ENCODE results near the gene HIGD1C. TPM values are rescaled to one million over a fixed set of nuclear protein-coding genes. Genes with fewer than 3 reads are reported as not detected.

HIGD1C gene
- total and polyA plus RNA-seq, 7 experiments from 2014 or later = not detected

DNA sequence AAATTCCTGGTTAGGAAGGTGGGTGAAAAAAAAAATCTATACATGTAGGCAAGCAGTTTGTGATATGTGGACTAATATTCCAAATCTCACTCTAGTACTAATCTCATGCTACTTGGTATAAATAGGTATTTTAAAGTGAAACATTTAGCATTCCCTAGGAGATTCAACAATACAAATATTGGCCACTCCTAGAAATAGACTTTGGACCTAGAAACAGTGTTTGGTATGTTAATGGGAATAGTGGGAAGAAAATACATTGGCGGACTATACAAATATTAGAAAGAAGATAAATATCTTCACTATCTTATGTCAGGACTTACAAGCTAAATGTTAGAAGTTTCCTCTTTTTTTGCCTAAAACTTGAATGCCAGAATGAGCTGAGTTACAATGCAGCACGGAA is 28.2 kb downstream of the HIGD1C start:
- H3K9me3 Mint-ChIP-seq = no peaks in the 10 kb centered on the region
- ChIA-PET CTCF (no interaction called here), POLR2A (no interaction called here)
- peaks cover 0 to 39% (median 19%) of the 10 kb centered on the region in 5 donors for H3K36me3 Mint-ChIP-seq
- H3K27me3 Mint-ChIP-seq = no peaks in the 10 kb centered on the region
- H3K4me1 Mint-ChIP-seq = peaks cover 0 to 28% (median 0%) of the 10 kb centered on the region in 7 donors
- ATAC-seq = no peak
- H3K9me3 ChIP-seq (ENCODE audit: control insufficient read depth in 2 of 3, low read length in 3 of 3) = no peaks in the 10 kb centered on the region
- DNase-seq = no peak
- peaks cover 0 to 15% (median 0%) of the 10 kb centered on the region in 3 experiments for H3K36me3 ChIP-seq (ENCODE audit: control insufficient read depth in 2 of 3, insufficient read depth in 3 of 3, low read length in 3 of 3)
- no peak overlapping the region for H3K27ac ChIP-seq (ENCODE audit: low read depth, low read length)
- H3K4me1 ChIP-seq (ENCODE audit: control insufficient read depth in 2 of 2, insufficient read depth in 2 of 2, low read length in 2 of 2) = no peaks in the 10 kb centered on the region
- no peak overlapping the region for H3K4me3 ChIP-seq (ENCODE audit: low read length)
- peak overlapping the region in 1 of 9 donors; percentile 90 for H3K27ac Mint-ChIP-seq
- peak overlapping the region in 1 of 10 donors; percentile 41 for H3K4me3 Mint-ChIP-seq
- no peaks in the 10 kb centered on the region for H3K27me3 ChIP-seq (ENCODE audit: control insufficient read depth in 2 of 2, insufficient read depth in 2 of 2, low read length in 2 of 2)
- intact Hi-C loops (cut with micrococcal nuclease) = loop anchor here in 1 of 2 donors (10.0 kb wide), 1 partner anchor 476 kb away; the partner anchor contains the start of gene DIP2B

DNA sequence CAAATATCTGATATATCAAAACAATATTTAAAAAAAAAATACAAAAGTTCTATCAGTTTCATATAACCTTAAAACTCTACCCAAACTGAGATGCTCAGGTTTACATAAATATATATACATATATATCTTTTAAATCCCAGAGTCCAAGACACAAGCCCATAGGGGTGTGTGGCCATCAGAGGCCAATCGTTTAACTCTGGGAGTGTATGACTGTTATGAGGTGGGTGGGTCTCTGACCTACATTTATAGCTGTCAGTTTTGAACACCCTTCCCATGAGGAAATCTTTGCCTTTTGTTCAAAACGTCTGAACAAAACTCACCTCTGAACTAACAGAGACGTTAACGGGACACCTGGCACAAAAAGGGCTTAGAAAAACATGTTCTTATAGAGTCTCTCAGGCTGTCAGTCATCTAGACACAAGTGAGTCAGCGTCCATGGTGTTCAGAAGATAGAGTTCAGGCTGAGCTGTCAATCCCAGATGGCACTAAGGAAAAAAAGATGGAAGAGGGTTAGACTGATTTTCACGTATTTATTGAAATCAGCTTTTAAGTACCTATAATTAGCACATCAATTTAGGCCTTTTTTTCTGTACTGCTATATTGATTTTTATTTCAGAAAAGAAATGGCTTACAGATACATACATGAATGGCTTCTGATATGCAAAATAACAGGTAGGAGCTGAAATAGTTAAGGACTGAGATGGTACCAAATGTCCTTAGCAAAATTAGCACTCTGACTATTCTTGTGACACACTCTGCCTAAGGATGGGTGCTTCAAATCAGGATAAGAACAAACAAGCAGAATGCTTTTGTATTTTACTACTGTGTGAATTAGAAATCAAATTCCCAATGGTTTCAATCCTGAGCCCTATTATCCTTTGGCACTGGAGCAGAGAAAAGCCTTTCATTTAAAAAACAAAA is 29.2 kb downstream of the HIGD1C start:
- Histone ChIP-seq H3K36me3 (ENCODE audit: control insufficient read depth in 2 of 3, insufficient read depth in 3 of 3, low read length in 3 of 3) (peaks cover 0 to 15% (median 0%) of the 10 kb centered on the region in 3 experiments), H3K4me1 (ENCODE audit: control insufficient read depth in 2 of 2, insufficient read depth in 2 of 2, low read length in 2 of 2) (no peaks in the 10 kb centered on the region), H3K27me3 (ENCODE audit: control insufficient read depth in 2 of 2, insufficient read depth in 2 of 2, low read length in 2 of 2) (no peaks in the 10 kb centered on the region), H3K9me3 (ENCODE audit: control insufficient read depth in 2 of 3, low read length in 3 of 3) (no peaks in the 10 kb centered on the region), H3K27ac (ENCODE audit: low read depth, low read length) (no peak overlapping the region), H3K4me3 (ENCODE audit: low read length) (no peak overlapping the region)
- ATAC-seq (no peak), DNase-seq (no peak)
- ChIA-PET CTCF (interaction anchor here (0.6 to 0.7 kb wide), 2 partner anchors 231 to 642 kb away, joined by 4 read pairs; no protein-coding TSS in a partner anchor), POLR2A (no interaction called here)
- no peaks in the 10 kb centered on the region for H3K9me3 Mint-ChIP-seq
- no peak overlapping the region for H3K4me3 Mint-ChIP-seq
- no peaks in the 10 kb centered on the region for H3K27me3 Mint-ChIP-seq
- peaks cover 0 to 28% (median 12%) of the 10 kb centered on the region in 5 donors for H3K36me3 Mint-ChIP-seq
- H3K27ac Mint-ChIP-seq = peak overlapping the region in 1 of 9 donors; percentile 41
- intact Hi-C loops (cut with micrococcal nuclease) = loop anchor here in 1 of 2 donors (10.0 kb wide), 1 partner anchor 477 kb away; the partner anchor contains the start of gene DIP2B
- H3K4me1 Mint-ChIP-seq = peaks cover 0 to 31% (median 1%) of the 10 kb centered on the region in 7 donors

DNA sequence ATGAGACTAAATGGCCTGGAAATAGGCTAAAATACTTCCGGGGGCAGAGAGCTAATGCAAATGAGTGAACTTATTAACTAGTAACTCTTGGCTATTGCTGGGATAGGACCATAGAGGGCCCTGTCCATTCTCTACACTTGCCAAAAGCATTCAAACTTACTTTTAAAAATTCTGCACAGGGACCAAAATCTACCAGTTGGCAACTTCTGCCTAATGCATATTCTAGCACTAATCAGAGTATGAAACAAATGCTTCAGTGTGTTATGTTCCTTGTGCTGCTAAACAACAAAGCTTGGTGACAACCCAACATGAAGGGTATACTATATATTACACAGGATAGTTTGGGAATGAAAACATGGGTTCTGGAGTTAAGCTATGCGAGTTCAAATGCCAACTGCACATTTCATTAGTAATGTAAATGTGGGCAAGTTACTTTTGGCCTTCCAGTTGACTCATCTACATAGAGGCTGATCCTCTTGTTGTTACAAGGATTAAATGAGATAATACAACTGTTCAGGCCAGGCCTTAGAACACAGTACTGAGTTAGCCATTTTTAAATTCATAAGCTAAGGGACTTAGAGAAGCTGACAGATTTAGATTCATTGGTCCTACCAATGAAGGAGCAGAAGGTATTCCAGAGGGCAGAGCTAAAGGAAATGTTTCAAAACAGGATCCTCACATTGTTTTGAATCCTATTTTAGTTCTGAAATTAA is 32.4 kb downstream of the HIGD1C start:
- Histone ChIP-seq H3K4me3 (ENCODE audit: low read length) (no peak overlapping the region), H3K4me1 (ENCODE audit: control insufficient read depth in 2 of 2, insufficient read depth in 2 of 2, low read length in 2 of 2) (no peaks in the 10 kb centered on the region), H3K36me3 (ENCODE audit: control insufficient read depth in 2 of 3, insufficient read depth in 3 of 3, low read length in 3 of 3) (peaks cover 0 to 24% (median 0%) of the 10 kb centered on the region in 3 experiments), H3K9me3 (ENCODE audit: control insufficient read depth in 2 of 3, low read length in 3 of 3) (no peaks in the 10 kb centered on the region), H3K27ac (ENCODE audit: low read depth, low read length) (no peak overlapping the region), H3K27me3 (ENCODE audit: control insufficient read depth in 2 of 2, insufficient read depth in 2 of 2, low read length in 2 of 2) (no peaks in the 10 kb centered on the region)
- no peak for DNase-seq
- POLR2A ChIA-PET = interaction anchor here (4.4 kb wide), 1 partner anchor 220 kb away, joined by 31 read pairs; the partner anchor contains the start of gene ATF1
- intact Hi-C loops (cut with micrococcal nuclease) = loop anchor here (5.0 to 10.0 kb wide), 2 partner anchors 43 to 480 kb away; partner anchors contain the start of genes DIP2B (in 1 of the 2) and SLC11A2 (in 1 of the 2)
- CTCF ChIA-PET = interaction anchor here (0.6 to 1.3 kb wide), 7 partner anchors 11 to 1934 kb away, joined by 3 to 4 read pairs (median 3); no protein-coding TSS in a partner anchor
- Mint-ChIP-seq H3K4me3 (no peak overlapping the region), H3K36me3 (peaks cover 0 to 25% (median 6%) of the 10 kb centered on the region in 5 donors), H3K9me3 (no peaks in the 10 kb centered on the region), H3K27ac (peak overlapping the region in 6 of 9 donors; percentile 12 to 74 (median 40)), H3K27me3 (no peaks in the 10 kb centered on the region), H3K4me1 (peaks cover 0 to 29% (median 9%) of the 10 kb centered on the region in 7 donors)
- no peak for ATAC-seq

DNA sequence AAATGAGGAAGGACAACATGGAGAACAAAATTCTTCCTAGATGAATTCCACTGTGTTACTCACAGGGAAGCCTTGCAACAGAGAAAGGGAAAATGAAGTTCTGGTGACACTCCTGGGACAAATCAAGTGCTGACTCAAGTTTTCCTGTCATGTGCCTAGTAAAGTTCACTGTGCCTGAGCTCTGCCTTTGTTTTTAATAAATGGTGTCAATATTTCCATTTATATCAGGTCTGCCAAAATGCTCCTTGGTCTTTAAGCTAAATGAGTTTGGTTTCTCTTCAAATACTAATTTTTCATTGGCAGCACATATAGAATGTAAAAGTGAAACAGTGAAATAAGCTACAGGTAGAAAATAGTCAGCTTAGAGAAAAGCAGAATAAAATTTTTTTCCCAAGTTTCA is 33.0 kb downstream of the HIGD1C start:
- no peaks in the 10 kb centered on the region for H3K27me3 ChIP-seq (ENCODE audit: control insufficient read depth in 2 of 2, insufficient read depth in 2 of 2, low read length in 2 of 2)
- Mint-ChIP-seq H3K36me3 (peaks cover 3 to 22% (median 5%) of the 10 kb centered on the region in 5 donors), H3K27me3 (no peaks in the 10 kb centered on the region), H3K4me1 (peaks cover 0 to 23% (median 9%) of the 10 kb centered on the region in 7 donors), H3K27ac (peak overlapping the region in 7 of 9 donors; percentile 12 to 74 (median 23)), H3K9me3 (no peaks in the 10 kb centered on the region), H3K4me3 (no peak overlapping the region)
- H3K4me1 ChIP-seq (ENCODE audit: control insufficient read depth in 2 of 2, insufficient read depth in 2 of 2, low read length in 2 of 2) = no peaks in the 10 kb centered on the region
- DNase-seq = no peak
- H3K4me3 ChIP-seq (ENCODE audit: low read length) = no peak overlapping the region
- H3K36me3 ChIP-seq (ENCODE audit: control insufficient read depth in 2 of 3, insufficient read depth in 3 of 3, low read length in 3 of 3) = peaks cover 0 to 24% (median 2%) of the 10 kb centered on the region in 3 experiments
- CTCF ChIA-PET = interaction anchor here (0.6 to 4.7 kb wide), 6 partner anchors 11 to 1935 kb away, joined by 3 to 23 read pairs (median 4); partner anchors contain the start of gene ATF1
- no peak overlapping the region for H3K27ac ChIP-seq (ENCODE audit: low read depth, low read length)
- intact Hi-C loops (cut with micrococcal nuclease) = loop anchor here (5.0 to 10.0 kb wide), 2 partner anchors 42 to 481 kb away; partner anchors contain the start of genes DIP2B (in 1 of the 2) and SLC11A2 (in 1 of the 2)
- ATAC-seq = no peak
- no peaks in the 10 kb centered on the region for H3K9me3 ChIP-seq (ENCODE audit: control insufficient read depth in 2 of 3, low read length in 3 of 3)
- POLR2A ChIA-PET = interaction anchor here (0.7 to 4.4 kb wide), 3 partner anchors 40 to 221 kb away, joined by 3 to 31 read pairs (median 3); partner anchors contain the start of gene ATF1

DNA sequence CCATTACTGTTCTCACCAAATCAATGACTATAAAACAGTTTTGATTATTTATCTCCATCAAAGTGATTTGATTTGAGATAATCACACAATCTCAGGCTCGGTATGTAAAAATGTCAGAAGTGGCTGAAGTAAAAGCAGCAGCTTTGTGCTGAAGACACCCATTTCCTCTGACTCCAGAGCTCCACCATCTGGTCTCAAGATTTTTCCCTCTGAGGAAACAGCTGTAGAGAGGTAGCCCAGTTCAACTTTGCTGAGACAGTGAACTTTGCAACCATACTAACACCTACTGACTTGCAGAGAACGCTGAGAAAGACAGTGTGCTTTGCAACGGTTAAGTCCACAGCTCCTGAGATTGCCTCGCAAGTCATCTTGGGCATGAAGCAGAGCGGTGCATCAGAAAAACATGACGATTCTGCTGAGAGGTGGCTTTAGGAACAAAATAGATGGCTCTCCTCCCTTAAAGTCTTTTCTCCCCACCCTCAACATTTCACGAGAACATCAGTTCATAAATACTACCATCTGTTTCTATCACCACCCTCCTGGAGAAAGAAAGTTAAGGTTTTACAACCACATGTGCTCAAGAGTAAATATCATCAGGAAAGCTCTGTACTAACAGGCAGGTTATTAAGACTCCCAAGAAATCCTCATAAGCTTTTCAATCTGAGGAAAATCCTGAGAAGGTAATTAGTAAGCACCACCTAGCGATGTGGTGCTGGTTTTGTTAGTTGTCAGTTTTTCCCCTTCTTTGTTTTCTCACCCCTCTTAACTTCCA is 34.8 kb downstream of the HIGD1C start:
- H3K36me3 ChIP-seq (ENCODE audit: control insufficient read depth in 2 of 3, insufficient read depth in 3 of 3, low read length in 3 of 3) = peaks cover 6 to 35% (median 9%) of the 10 kb centered on the region in 3 experiments
- Mint-ChIP-seq H3K4me1 (peaks cover 0 to 21% (median 9%) of the 10 kb centered on the region in 7 donors), H3K9me3 (no peaks in the 10 kb centered on the region), H3K27me3 (no peaks in the 10 kb centered on the region), H3K36me3 (peaks cover 10 to 28% (median 14%) of the 10 kb centered on the region in 5 donors), H3K4me3 (no peak overlapping the region), H3K27ac (peak overlapping the region in 7 of 9 donors; percentile 6 to 87 (median 65))
- ChIA-PET CTCF (interaction anchor here (0.6 to 4.7 kb wide), 10 partner anchors 17 to 278 kb away, joined by 3 to 28 read pairs (median 4); partner anchors contain the start of genes ATF1 and SLC11A2), POLR2A (interaction anchor here (0.5 to 4.4 kb wide), 5 partner anchors 15 to 225 kb away, joined by 3 to 31 read pairs (median 4); partner anchors contain the start of genes ATF1 and SLC11A2)
- DNase-seq = peak in 7 of 9 donors; percentile 14 to 56 (median 37)
- H3K27ac ChIP-seq (ENCODE audit: low read depth, low read length) = peak overlapping the region; percentile 4
- H3K9me3 ChIP-seq (ENCODE audit: control insufficient read depth in 2 of 3, low read length in 3 of 3) = no peaks in the 10 kb centered on the region
- no peaks in the 10 kb centered on the region for H3K27me3 ChIP-seq (ENCODE audit: control insufficient read depth in 2 of 2, insufficient read depth in 2 of 2, low read length in 2 of 2)
- H3K4me1 ChIP-seq (ENCODE audit: control insufficient read depth in 2 of 2, insufficient read depth in 2 of 2, low read length in 2 of 2) = no peaks in the 10 kb centered on the region
- intact Hi-C loops (cut with micrococcal nuclease) = loop anchor here (1.0 to 10.0 kb wide), 5 partner anchors 39 to 482 kb away; partner anchors contain the start of genes SLC11A2 (in 2 of the 2) and DIP2B (in 1 of the 2)
- peak; percentile 53 for ATAC-seq
- H3K4me3 ChIP-seq (ENCODE audit: low read length) = no peak overlapping the region

All from naive thymus-derived CD4-positive, alpha-beta T cell (primary cell).